Measurements from ENCODE around the gene DISC1. TPM values are rescaled to one million over a fixed set of nuclear protein-coding genes. Genes with fewer than 3 reads are reported as not detected.
"Not testable (repeated sequence)": the region's sequence is repeated elsewhere in the genome, so short reads cannot be mapped to it uniquely, and the experiment has no call there.

Gene DISC1
- total and polyA plus RNA-seq, 7 experiments from 2014 or later = 7.8 to 33.8 (median 17.1) TPM

DNA sequence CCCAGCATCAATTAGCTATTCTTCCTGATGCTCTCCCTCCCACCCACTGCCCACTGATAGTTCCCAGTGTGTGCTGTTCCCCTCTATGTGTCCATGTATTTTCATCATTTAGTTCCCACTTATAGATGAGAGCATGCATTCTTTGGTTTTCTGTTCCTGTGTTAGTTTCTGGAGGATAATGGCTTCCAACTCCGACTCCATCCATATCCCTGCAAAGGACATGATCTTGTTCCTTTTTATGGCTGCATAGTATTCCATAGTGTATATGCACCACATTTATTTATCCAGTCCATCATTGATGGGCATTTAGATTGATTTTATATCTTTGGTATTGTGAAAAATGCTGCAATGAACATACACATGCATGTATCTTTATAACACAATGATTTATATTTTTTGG, 30.2 kb downstream of the DISC1 start:
- no peak for DNase-seq
- intact Hi-C loops (cut with micrococcal nuclease) = no loop called here
- H3K27me3 ChIP-seq (ENCODE audit: control insufficient read depth in 2 of 2, insufficient read depth in 2 of 2, low read length in 2 of 2) = no peaks in the 10 kb centered on the region
- peaks cover under 1 to 43% (median 17%) of the 10 kb centered on the region in 11 donors for H3K9me3 Mint-ChIP-seq
- H3K4me3 Mint-ChIP-seq = no peak overlapping the region
- peak overlapping the region in 1 of 9 donors; percentile 50 for H3K27ac Mint-ChIP-seq
- H3K27ac ChIP-seq (ENCODE audit: low read depth, low read length) = no peak overlapping the region
- H3K4me1 ChIP-seq (ENCODE audit: control insufficient read depth in 2 of 2, insufficient read depth in 2 of 2, low read length in 2 of 2) = peaks cover 0 to 4% of the 10 kb centered on the region in 2 donors
- peaks cover 31 to 78% (median 71%) of the 10 kb centered on the region in 7 donors for H3K4me1 Mint-ChIP-seq
- POLR2A ChIA-PET = no interaction called here
- no peak for ATAC-seq
- H3K9me3 ChIP-seq (ENCODE audit: control insufficient read depth in 2 of 3, low read length in 3 of 3) = no peaks in the 10 kb centered on the region
- peaks cover 15 to 62% (median 44%) of the 10 kb centered on the region in 5 donors for H3K36me3 Mint-ChIP-seq
- CTCF ChIA-PET = no interaction called here
- H3K27me3 Mint-ChIP-seq = peaks cover 0 to 7% (median 0%) of the 10 kb centered on the region in 5 donors
- no peak overlapping the region for H3K4me3 ChIP-seq (ENCODE audit: low read length)
- H3K36me3 ChIP-seq (ENCODE audit: control insufficient read depth in 2 of 3, insufficient read depth in 3 of 3, low read length in 3 of 3) = peaks cover 0 to 3% (median 0%) of the 10 kb centered on the region in 3 experiments

DNA sequence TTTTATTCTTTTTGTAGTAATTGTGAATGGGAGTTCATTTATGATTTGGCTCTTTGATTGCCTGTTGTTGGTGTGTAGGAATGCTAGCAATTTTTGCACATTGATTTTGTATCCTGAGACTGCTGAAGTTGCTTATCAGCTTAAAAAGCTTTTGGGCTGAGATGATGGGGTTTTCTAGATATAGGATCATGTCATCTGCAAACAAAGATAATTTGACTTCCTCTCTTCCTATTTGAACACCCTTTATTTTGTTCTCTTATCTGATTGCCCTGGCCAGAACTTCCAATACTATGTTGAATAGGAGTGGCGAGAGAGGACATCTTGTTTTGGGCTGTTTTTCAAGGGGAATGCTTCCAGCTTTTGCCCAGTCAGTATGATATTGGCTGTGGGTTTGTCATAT, 31.6 kb downstream of the DISC1 start:
- POLR2A ChIA-PET = interaction anchor here (0.6 kb wide), 1 partner anchor 62 kb away, joined by 3 read pairs; no protein-coding TSS in a partner anchor
- ATAC-seq; intact Hi-C loops (cut with micrococcal nuclease); DNase-seq; CTCF ChIA-PET; H3K36me3 ChIP-seq (ENCODE audit: control insufficient read depth in 2 of 3, insufficient read depth in 3 of 3, low read length in 3 of 3); H3K27me3 Mint-ChIP-seq; H3K27ac ChIP-seq (ENCODE audit: low read depth, low read length); H3K27me3 ChIP-seq (ENCODE audit: control insufficient read depth in 2 of 2, insufficient read depth in 2 of 2, low read length in 2 of 2); H3K4me1 ChIP-seq (ENCODE audit: control insufficient read depth in 2 of 2, insufficient read depth in 2 of 2, low read length in 2 of 2); H3K4me3 ChIP-seq (ENCODE audit: low read length): not testable (repeated sequence)
- H3K4me1 Mint-ChIP-seq = peaks cover 30 to 65% (median 58%) of the 10 kb centered on the region in 7 donors
- peak overlapping the region in 3 of 10 donors; percentile 2 to 10 (median 6) for H3K4me3 Mint-ChIP-seq
- H3K9me3 ChIP-seq (ENCODE audit: control insufficient read depth in 2 of 3, low read length in 3 of 3) = peaks cover 0 to 12% (median 0%) of the 10 kb centered on the region in 3 experiments
- H3K27ac Mint-ChIP-seq = peak overlapping the region in 1 of 9 donors; percentile 29
- H3K36me3 Mint-ChIP-seq = peaks cover 13 to 62% (median 39%) of the 10 kb centered on the region in 5 donors
- peaks cover 5 to 55% (median 20%) of the 10 kb centered on the region in 11 donors for H3K9me3 Mint-ChIP-seq

DNA sequence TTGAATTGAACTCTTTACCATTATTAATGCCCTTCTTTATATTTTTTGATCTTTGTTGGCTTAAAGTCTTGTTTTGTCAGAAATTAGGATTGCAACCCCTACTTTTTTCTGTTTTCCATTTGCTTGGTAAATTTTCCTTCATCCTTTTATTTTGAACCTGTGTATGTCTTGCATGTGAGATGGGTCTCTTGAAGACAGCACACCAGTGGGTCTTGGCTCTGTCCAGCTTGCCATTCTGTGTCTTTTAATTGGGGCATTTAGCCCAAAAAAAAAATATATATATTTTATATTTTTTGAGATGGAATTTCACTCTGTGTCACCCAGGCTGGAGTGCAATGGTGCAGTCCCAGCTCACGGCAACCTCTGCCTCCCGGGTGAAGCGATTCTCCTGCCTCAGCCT, 33.6 kb downstream of the DISC1 start:
- Mint-ChIP-seq H3K27ac (no peak overlapping the region), H3K36me3 (peaks cover 12 to 59% (median 46%) of the 10 kb centered on the region in 5 donors), H3K9me3 (peaks cover 6 to 67% (median 30%) of the 10 kb centered on the region in 11 donors), H3K27me3 (peaks cover 0 to 7% (median 0%) of the 10 kb centered on the region in 5 donors), H3K4me3 (no peak overlapping the region), H3K4me1 (peaks cover 30 to 55% (median 51%) of the 10 kb centered on the region in 7 donors)
- Histone ChIP-seq H3K27ac (ENCODE audit: low read depth, low read length) (no peak overlapping the region), H3K4me3 (ENCODE audit: low read length) (no peak overlapping the region), H3K9me3 (ENCODE audit: control insufficient read depth in 2 of 3, low read length in 3 of 3) (peaks cover 0 to 15% (median 0%) of the 10 kb centered on the region in 3 experiments), H3K27me3 (ENCODE audit: control insufficient read depth in 2 of 2, insufficient read depth in 2 of 2, low read length in 2 of 2) (no peaks in the 10 kb centered on the region), H3K4me1 (ENCODE audit: control insufficient read depth in 2 of 2, insufficient read depth in 2 of 2, low read length in 2 of 2) (no peaks in the 10 kb centered on the region), H3K36me3 (ENCODE audit: control insufficient read depth in 2 of 3, insufficient read depth in 3 of 3, low read length in 3 of 3) (peaks cover 0 to 5% (median 0%) of the 10 kb centered on the region in 3 experiments)
- CTCF ChIA-PET = no interaction called here
- no peak for DNase-seq
- no peak for ATAC-seq
- intact Hi-C loops (cut with micrococcal nuclease) = no loop called here
- POLR2A ChIA-PET = no interaction called here

DNA sequence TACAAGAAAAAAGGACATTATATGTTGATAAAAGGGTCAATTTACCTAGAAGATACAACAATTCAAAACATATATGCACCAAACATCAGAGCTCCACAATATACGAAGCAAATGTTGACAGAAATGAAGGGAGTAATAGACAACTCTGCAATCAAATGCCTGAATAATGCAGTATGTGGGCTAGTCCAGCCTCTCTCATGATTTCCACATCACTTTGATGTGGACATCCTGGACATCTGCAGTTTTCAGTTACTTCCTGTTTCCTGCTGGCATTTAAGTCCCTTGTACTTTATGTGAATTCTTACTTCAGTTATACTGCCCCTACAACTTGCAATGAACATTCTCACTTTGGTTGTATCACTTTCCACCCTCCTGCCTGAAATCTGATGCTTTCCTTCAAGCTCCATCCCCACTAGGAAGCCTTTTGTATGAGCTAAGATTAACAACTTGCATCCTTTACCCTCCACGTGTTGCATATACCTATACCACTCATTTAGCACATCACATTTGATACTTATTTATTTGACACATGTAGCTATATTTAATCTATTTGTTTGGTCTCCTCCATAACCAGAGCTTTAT, 36.7 kb downstream of the DISC1 start:
- Mint-ChIP-seq H3K9me3 (peaks cover 0 to 56% (median 25%) of the 10 kb centered on the region in 11 donors), H3K4me3 (no peak overlapping the region), H3K36me3 (peaks cover 14 to 54% (median 37%) of the 10 kb centered on the region in 5 donors), H3K27me3 (peaks cover 0 to 6% (median 0%) of the 10 kb centered on the region in 5 donors), H3K4me1 (peaks cover 24 to 57% (median 48%) of the 10 kb centered on the region in 7 donors), H3K27ac (no peak overlapping the region)
- no peak overlapping the region for H3K4me3 ChIP-seq (ENCODE audit: low read length)
- H3K36me3 ChIP-seq (ENCODE audit: control insufficient read depth in 2 of 3, insufficient read depth in 3 of 3, low read length in 3 of 3) = peaks cover 0 to 5% (median 0%) of the 10 kb centered on the region in 3 experiments
- CTCF ChIA-PET = no interaction called here
- POLR2A ChIA-PET = interaction anchor here (1.0 kb wide), 1 partner anchor 9 kb away, joined by 3 read pairs; no protein-coding TSS in a partner anchor
- no peak overlapping the region for H3K27ac ChIP-seq (ENCODE audit: low read depth, low read length)
- intact Hi-C loops (cut with micrococcal nuclease) = no loop called here
- ATAC-seq (peak; percentile 64), DNase-seq (no peak)
- peaks cover 0 to 15% (median 0%) of the 10 kb centered on the region in 3 experiments for H3K9me3 ChIP-seq (ENCODE audit: control insufficient read depth in 2 of 3, low read length in 3 of 3)
- H3K27me3 ChIP-seq (ENCODE audit: control insufficient read depth in 2 of 2, insufficient read depth in 2 of 2, low read length in 2 of 2) = no peaks in the 10 kb centered on the region
- H3K4me1 ChIP-seq (ENCODE audit: control insufficient read depth in 2 of 2, insufficient read depth in 2 of 2, low read length in 2 of 2) = peaks cover 0 to 8% of the 10 kb centered on the region in 2 donors

DNA sequence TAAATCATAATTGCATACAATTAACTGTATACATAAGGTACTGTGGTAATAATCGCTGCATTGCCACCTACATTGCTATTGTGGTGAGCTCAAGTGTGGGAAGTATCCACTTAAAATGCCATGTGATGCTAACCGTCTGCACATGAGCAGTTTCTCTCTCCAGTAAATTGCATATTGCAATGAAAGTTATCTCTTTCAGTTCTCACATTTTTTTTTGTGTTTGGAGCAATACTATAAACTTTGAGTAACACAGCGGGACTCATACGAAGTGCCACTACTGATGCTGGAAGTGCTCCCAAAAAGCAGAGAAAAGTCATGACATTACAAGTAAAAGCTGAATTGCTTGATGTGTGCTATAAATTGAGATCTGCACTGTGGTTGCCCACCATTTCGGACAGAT, 38.5 kb downstream of the DISC1 start:
- no peak overlapping the region for H3K27ac Mint-ChIP-seq
- intact Hi-C loops (cut with micrococcal nuclease) = no loop called here
- ChIA-PET CTCF (no interaction called here), POLR2A (interaction anchor here (1.3 kb wide), 1 partner anchor 9 kb away, joined by 5 read pairs; no protein-coding TSS in a partner anchor)
- H3K36me3 ChIP-seq (ENCODE audit: control insufficient read depth in 2 of 3, insufficient read depth in 3 of 3, low read length in 3 of 3) = peaks cover 0 to 5% (median 0%) of the 10 kb centered on the region in 3 experiments
- H3K27me3 ChIP-seq (ENCODE audit: control insufficient read depth in 2 of 2, insufficient read depth in 2 of 2, low read length in 2 of 2) = no peaks in the 10 kb centered on the region
- peaks cover 0 to 10% of the 10 kb centered on the region in 2 donors for H3K4me1 ChIP-seq (ENCODE audit: control insufficient read depth in 2 of 2, insufficient read depth in 2 of 2, low read length in 2 of 2)
- H3K9me3 ChIP-seq (ENCODE audit: control insufficient read depth in 2 of 3, low read length in 3 of 3) = peaks cover 0 to 21% (median 4%) of the 10 kb centered on the region in 3 experiments
- peaks cover 0 to 56% (median 27%) of the 10 kb centered on the region in 11 donors for H3K9me3 Mint-ChIP-seq
- H3K27me3 Mint-ChIP-seq = peaks cover 0 to 5% (median 0%) of the 10 kb centered on the region in 5 donors
- peaks cover 28 to 66% (median 38%) of the 10 kb centered on the region in 5 donors for H3K36me3 Mint-ChIP-seq
- no peak overlapping the region for H3K4me3 Mint-ChIP-seq
- no peak overlapping the region for H3K4me3 ChIP-seq (ENCODE audit: low read length)
- ATAC-seq (no peak), DNase-seq (no peak)
- no peak overlapping the region for H3K27ac ChIP-seq (ENCODE audit: low read depth, low read length)
- peaks cover 18 to 42% (median 34%) of the 10 kb centered on the region in 7 donors for H3K4me1 Mint-ChIP-seq

DNA sequence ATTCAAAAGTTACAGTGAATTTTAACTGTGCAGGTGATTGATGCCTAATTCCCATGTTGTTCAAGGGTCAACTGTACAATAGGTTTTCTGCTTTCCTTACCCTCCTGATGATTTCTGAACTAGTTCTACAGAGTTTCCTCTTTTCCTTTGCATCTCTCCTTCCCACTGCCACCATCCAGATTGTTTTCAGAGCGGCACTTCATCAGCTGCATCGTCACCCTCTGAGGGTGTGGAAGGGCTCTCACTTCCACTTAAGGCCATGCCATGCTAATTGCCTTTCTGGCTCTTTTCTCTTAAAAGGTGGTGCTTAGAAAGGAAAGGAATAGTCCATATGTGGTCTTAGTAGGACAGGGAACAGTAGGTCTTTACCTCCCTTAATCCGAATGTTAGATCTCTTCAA, 39.1 kb downstream of the DISC1 start:
- H3K9me3 Mint-ChIP-seq = peaks cover 0 to 59% (median 25%) of the 10 kb centered on the region in 11 donors
- ChIA-PET CTCF (no interaction called here), POLR2A (interaction anchor here (1.3 kb wide), 1 partner anchor 9 kb away, joined by 5 read pairs; no protein-coding TSS in a partner anchor)
- Histone ChIP-seq H3K36me3 (ENCODE audit: control insufficient read depth in 2 of 3, insufficient read depth in 3 of 3, low read length in 3 of 3) (peaks cover 0 to 5% (median 0%) of the 10 kb centered on the region in 3 experiments), H3K4me3 (ENCODE audit: low read length) (no peak overlapping the region), H3K27me3 (ENCODE audit: control insufficient read depth in 2 of 2, insufficient read depth in 2 of 2, low read length in 2 of 2) (no peaks in the 10 kb centered on the region), H3K9me3 (ENCODE audit: control insufficient read depth in 2 of 3, low read length in 3 of 3) (peaks cover 0 to 22% (median 4%) of the 10 kb centered on the region in 3 experiments), H3K4me1 (ENCODE audit: control insufficient read depth in 2 of 2, insufficient read depth in 2 of 2, low read length in 2 of 2) (peaks cover 0 to 10% of the 10 kb centered on the region in 2 donors), H3K27ac (ENCODE audit: low read depth, low read length) (no peak overlapping the region)
- peaks cover 0 to 5% (median 0%) of the 10 kb centered on the region in 5 donors for H3K27me3 Mint-ChIP-seq
- no peak for ATAC-seq
- no peak overlapping the region for H3K27ac Mint-ChIP-seq
- DNase-seq = no peak
- no peak overlapping the region for H3K4me3 Mint-ChIP-seq
- intact Hi-C loops (cut with micrococcal nuclease) = no loop called here
- H3K36me3 Mint-ChIP-seq = peaks cover 27 to 67% (median 43%) of the 10 kb centered on the region in 5 donors
- H3K4me1 Mint-ChIP-seq = peaks cover 17 to 40% (median 32%) of the 10 kb centered on the region in 7 donors
